ENCODE measurements around the gene MRM2.

GRCh38 chr7:2256306-2257045 is 14.5 kb upstream of the MRM2 start:
- TF ChIP-seq CTCF (conservative IDR thresholded peaks at IDR 0.05 in 1 of 2, IDR thresholded peaks at IDR 0.05 in 1 of 2; ENCODE audit: extremely low read depth in 1 of 2, insufficient read depth in 1 of 2, low read depth in 1 of 2, low read length in 2 of 2): no peak
- no peak for TF ChIP-seq EZH2 (IDR thresholded peaks at IDR 0.05; ENCODE audit: borderline replicate concordance, low read length)

All from mammary epithelial cell (primary cell).